GM12892 (cell line): Measurements from ENCODE around the gene VAMP7.
"Not testable (repeated sequence)": the region's sequence is repeated elsewhere in the genome, so short reads cannot be mapped to it uniquely, and the experiment has no call there.

ENCODE experiments used
- POLR2A ChIP-seq: IDR thresholded peaks from 2 replicates; pipeline ENCODE4 v1.6.1; 2011; ENCODE audit warnings: low read depth, low read length, control low read depth
- POLR2AphosphoS5 ChIP-seq: IDR thresholded peaks from 2 replicates; pipeline ENCODE4 v1.6.1; 2011; ENCODE audit warnings: low read depth, low read length, control low read depth
- TAF1 ChIP-seq: IDR thresholded peaks from 2 replicates; pipeline ENCODE4 v1.6.1; 2011; ENCODE audit warnings: low read depth, mild to moderate bottlenecking, control low read depth, low read length, borderline replicate concordance

GRCh38 chrX:155930852-155931618 lies 49.9 kb downstream of the VAMP7 start:
- TF ChIP-seq POLR2AphosphoS5, TAF1, POLR2A: not testable (repeated sequence)
